Central memory CD8-positive, alpha-beta T cell (primary cell): ENCODE results near the gene SRP68.

ENCODE experiments used
- ATAC-seq: fragments of 150-1000 bp; cut with Tn5 transposase; replicated peaks from 2 replicates; pipeline ENCODE4 v1.10.0; 2022; ENCODE audit warnings: mild to moderate bottlenecking, moderate FRiP score, moderate number of reproducible peaks; ENCODE audit not compliant: poor library complexity, severe bottlenecking; ENCODE audit errors: extremely low read depth
- DNase-seq, 2 donors: peaks; one replicate each; pipeline ENCODE4 v3.0.0; 2021; ENCODE audit warnings: low spot score in 2 of 2
- H3K27ac Mint-ChIP-seq: one replicate; pipeline ENCODE4 v1.8.0; 2022; ENCODE audit warnings: low read depth, mild to moderate bottlenecking, moderate library complexity, mixed read lengths
- H3K27me3 Mint-ChIP-seq: one replicate; pipeline ENCODE4 v1.8.0; 2022; ENCODE audit warnings: mixed read lengths
- H3K36me3 Mint-ChIP-seq: one replicate; pipeline ENCODE4 v1.8.0; 2022; ENCODE audit warnings: mild to moderate bottlenecking, moderate library complexity, mixed read lengths; ENCODE audit not compliant: insufficient read depth
- H3K4me1 Mint-ChIP-seq: one replicate; pipeline ENCODE4 v1.8.0; 2022; ENCODE audit warnings: mixed read lengths
- H3K4me3 Mint-ChIP-seq: one replicate; pipeline ENCODE4 v1.8.0; 2022; ENCODE audit warnings: mild to moderate bottlenecking, moderate library complexity, mixed read lengths
- H3K9me3 Mint-ChIP-seq: one replicate; pipeline ENCODE4 v1.8.0; 2022; ENCODE audit warnings: mixed read lengths

Gene SRP68

DNA sequence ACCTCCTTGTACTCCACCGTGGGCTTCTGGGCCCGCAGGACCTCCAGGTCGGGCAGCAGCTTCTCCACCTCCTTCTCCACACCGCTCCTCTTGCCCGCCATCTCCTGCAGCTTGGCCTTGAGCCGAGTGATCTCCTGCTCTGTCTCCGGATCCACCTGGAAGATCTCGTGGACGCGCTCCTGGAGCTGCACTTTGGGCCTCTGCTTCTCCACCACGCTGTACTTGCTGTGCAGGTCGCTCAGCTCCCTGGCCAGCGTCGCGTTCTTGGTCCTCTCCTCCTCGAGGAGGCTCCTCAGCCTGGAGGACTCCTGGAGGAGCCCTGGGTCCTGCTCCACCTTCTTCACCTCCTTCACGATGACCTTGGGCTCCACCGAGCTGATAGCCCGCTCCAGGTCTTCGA is 62.9 kb downstream of the SRP68 start:
- Mint-ChIP-seq H3K4me3 (no peak overlapping the region), H3K36me3 (peaks cover 9% of the 10 kb centered on the region), H3K27me3 (no peaks in the 10 kb centered on the region), H3K9me3 (no peaks in the 10 kb centered on the region), H3K4me1 (peaks cover 7% of the 10 kb centered on the region), H3K27ac (no peak overlapping the region)
- ATAC-seq (no peak), DNase-seq (no peak)

DNA sequence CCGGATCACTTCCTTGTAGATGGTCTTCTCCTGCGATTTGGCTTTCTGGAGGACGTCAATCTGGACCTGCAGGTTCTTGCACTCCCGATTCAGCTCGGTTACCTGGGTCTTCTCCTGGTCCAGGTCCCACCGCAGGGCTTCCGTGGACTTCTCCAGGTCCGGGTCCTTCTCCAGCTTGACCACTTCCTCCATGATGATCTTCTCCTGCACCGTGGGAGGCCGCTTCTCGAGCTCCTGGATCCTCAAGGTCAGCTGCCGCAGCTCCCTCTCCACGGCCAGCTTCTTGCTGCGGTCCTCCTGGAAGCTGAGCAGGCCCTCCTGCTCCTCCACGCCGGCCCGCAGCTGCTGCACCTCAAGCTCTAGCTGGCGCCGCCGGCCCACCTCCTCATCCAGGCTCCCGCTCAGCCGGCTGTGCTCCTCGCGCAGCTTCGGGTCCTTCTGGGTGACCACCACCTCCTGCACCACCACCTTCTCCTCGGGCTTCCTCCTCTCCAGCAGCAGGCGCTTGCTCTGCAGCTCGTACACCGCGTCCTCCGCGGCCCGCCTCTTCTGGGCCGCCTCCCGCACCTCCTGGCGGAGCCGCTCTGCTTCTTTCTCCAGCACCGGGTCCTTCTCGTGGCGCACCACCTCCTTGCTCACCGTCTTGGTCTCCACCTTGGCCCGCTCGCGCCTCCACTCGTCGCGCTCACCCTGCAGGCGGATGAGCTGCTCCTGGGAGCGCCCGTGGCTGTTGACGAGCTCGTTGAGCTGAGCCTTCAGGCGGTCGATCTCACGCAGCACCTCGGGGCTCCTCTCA is 63.5 kb downstream of the SRP68 start:
- ATAC-seq (no peak), DNase-seq (no peak)
- Mint-ChIP-seq H3K27ac (no peak overlapping the region), H3K4me3 (no peak overlapping the region), H3K9me3 (no peaks in the 10 kb centered on the region), H3K36me3 (peaks cover 9% of the 10 kb centered on the region), H3K4me1 (peaks cover under 1% of the 10 kb centered on the region), H3K27me3 (no peaks in the 10 kb centered on the region)

DNA sequence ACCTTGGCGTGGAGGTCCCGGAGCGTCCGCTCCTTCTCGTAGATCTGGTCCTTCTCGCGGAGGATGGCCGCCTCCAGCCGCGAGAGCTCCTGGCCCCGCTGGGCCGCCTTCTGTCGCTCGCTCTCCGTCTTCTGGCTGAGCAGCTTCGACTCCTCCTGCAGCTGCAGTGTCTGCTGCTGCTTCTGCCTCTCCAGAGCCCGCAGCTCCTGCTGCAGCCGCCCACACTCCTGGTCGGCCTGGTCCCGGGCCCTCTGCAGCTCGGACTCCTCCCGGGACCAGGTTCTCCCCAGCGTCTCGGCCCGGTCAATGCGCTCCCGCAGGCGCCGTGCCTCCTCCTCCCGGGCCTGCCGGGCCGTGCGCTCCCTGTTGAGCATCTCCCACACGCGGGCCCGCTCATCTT is 64.1 kb downstream of the SRP68 start:
- DNase-seq (no peak), ATAC-seq (no peak)
- Mint-ChIP-seq H3K27me3 (no peaks in the 10 kb centered on the region), H3K4me1 (no peaks in the 10 kb centered on the region), H3K27ac (no peak overlapping the region), H3K4me3 (no peak overlapping the region), H3K9me3 (no peaks in the 10 kb centered on the region), H3K36me3 (peaks cover 9% of the 10 kb centered on the region)

DNA sequence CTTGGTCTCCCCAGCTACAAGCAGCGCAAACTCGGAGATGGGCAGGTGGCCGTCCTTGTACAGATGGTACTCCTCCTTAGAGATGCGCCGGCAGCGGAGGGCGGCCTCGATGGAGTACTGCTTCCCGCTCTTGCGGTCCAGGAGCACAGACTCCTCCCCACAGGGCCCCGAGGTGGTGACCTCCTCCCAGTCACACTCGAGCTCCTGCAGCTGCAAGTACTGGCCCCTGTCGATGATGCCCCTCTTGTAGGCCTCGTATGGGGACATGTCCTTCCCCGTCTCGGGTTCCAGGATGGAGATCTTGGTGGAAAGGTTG is 64.5 kb downstream of the SRP68 start:
- no peaks in the 10 kb centered on the region for H3K9me3 Mint-ChIP-seq
- no peak for DNase-seq
- no peak overlapping the region for H3K4me3 Mint-ChIP-seq
- H3K27ac Mint-ChIP-seq: no peak overlapping the region
- peaks cover 7% of the 10 kb centered on the region for H3K36me3 Mint-ChIP-seq
- no peak for ATAC-seq
- no peaks in the 10 kb centered on the region for H3K27me3 Mint-ChIP-seq
- H3K4me1 Mint-ChIP-seq: no peaks in the 10 kb centered on the region

DNA sequence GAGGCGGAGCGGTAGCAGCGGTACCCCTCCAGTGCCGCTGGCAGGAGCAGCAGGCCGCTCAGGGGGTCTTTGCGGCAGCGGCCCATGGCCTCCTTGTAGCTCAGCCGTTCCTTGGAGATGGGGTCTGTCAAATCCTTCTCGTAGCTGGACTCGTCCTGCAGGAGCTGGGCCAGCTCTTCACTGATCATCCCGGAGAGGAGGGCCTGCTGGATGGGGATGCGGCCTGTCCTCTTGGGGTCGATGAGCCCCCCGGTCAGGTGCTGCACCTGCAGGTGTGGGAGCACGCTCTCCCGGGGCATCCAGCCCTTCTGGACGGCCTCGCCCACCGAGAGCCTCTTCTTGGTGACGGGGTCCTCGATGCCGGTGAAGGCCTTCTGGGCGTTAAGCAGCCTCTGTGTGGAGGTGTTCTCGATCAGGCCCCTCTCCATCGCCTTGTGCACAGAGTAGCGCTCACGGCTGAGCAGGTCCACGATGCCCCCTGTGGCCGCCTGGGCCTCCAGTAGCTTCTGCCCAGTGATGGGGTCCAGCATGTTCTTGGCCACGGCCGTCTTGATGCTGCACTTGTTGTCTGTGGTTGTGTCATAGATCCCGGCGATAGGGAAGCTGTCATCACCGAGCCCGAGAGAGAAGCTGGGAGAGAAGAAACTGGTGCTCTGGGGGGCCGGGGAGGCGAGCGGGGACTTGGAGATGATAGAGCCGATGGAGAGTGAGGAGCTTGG is 65.0 kb downstream of the SRP68 start:
- no peak overlapping the region for H3K27ac Mint-ChIP-seq
- ATAC-seq (no peak), DNase-seq (no peak)
- H3K36me3 Mint-ChIP-seq: peaks cover 7% of the 10 kb centered on the region
- no peaks in the 10 kb centered on the region for H3K4me1 Mint-ChIP-seq
- no peaks in the 10 kb centered on the region for H3K9me3 Mint-ChIP-seq
- H3K4me3 Mint-ChIP-seq: no peak overlapping the region
- H3K27me3 Mint-ChIP-seq: no peaks in the 10 kb centered on the region

DNA sequence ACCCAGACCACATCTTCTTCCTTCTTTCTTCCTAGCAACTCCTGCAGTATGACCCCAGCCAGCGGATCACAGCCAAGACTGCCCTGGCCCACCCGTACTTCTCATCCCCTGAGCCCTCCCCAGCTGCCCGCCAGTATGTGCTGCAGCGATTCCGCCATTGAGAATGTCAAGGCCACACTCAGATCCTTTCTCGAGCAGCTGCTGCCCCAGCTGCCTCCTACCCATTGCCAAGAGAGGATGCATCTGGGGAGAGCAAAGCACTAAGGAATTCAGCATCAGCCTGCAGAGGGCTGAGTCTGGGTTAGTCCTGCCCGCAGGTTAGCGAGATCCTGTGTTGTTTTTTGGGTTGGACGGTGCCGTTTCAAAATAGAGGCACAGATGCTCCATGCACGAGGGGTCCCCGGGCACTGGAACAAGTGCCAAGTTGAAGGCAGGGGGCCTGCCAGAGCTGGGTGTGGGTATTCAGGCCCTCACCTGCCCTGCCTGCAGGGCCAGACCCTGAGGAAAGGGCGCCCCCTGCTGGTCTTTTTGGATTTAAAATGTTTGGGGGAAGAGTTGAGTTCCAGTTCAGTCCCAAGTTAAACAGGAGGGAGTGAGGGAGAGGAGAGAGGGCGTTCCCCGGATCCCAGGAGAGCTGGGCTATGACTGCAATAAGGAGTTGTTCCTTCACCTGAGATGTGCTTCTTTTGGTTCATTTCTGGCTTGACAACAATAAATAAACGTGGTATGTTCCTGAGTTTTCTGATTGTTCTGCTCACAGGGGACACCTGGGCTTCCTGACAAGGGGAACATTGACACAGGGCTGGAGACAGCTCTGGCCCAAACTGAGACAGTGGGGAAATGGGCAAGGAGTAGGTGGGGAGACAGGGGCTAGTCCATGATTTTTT is 66.8 kb downstream of the SRP68 start:
- Mint-ChIP-seq H3K27me3 (no peaks in the 10 kb centered on the region), H3K9me3 (no peaks in the 10 kb centered on the region), H3K36me3 (peaks cover 7% of the 10 kb centered on the region), H3K4me3 (no peak overlapping the region), H3K4me1 (no peaks in the 10 kb centered on the region), H3K27ac (peak overlapping the region; percentile 52)
- ATAC-seq (no peak), DNase-seq (peak; percentile 61 to 75)

DNA sequence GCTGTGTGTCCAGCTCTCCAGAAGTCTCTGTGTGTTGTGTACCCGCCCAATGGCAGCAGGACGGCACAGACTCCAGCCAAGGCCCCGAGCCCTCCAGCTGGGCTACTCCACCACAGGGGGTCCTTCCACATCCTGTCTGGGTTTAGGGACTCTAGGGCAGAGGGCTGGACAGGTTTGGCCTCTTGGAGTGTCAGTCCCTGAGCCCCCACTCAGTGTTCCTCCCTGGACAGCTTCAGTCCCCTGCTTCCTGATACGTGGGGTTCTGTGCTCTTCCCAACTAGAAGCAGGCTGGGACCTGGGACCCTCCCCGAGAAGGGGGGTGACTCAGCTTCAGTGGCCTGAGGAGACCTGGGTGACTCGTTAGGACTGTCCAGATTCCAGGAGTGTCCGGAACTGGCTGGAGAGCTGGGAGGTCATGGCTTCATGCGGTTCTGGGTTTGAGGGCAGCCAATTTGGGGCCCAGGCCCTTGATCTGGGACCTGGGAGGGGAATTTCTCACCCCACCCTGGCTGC is 67.5 kb downstream of the SRP68 start:
- Mint-ChIP-seq H3K27ac (no peak overlapping the region), H3K4me3 (no peak overlapping the region), H3K27me3 (no peaks in the 10 kb centered on the region)

DNA sequence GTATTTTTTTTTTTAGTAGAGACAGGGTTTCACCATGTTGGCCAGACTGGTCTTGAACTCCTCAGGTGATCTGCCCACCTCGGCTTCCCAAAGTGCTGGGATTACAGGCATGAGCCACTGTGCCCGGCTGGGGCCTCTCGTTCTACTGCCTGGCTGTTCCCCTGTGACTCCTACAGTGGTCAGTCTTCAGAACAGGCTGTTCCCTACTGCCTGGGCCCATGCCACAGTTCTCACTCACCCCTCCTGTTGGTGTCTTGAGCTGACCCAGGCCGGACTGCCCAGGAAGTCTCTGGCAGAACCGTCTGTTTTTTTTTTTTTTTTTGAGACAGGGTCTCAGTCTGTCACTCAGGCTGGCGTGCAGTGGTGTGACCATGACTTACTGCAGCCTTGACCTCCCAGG is 68.4 kb downstream of the SRP68 start:
- Mint-ChIP-seq H3K27me3 (no peaks in the 10 kb centered on the region), H3K27ac (no peak overlapping the region), H3K36me3 (peaks cover 6% of the 10 kb centered on the region), H3K4me1 (no peaks in the 10 kb centered on the region), H3K9me3 (no peaks in the 10 kb centered on the region), H3K4me3 (no peak overlapping the region)
- DNase-seq (no peak), ATAC-seq (no peak)

More for the DNA sequence above, 67.5 kb downstream of the SRP68 start:
- no peak for ATAC-seq
- peaks cover 7% of the 10 kb centered on the region for H3K36me3 Mint-ChIP-seq
- H3K4me1 Mint-ChIP-seq: no peaks in the 10 kb centered on the region
- DNase-seq: no peak
- H3K9me3 Mint-ChIP-seq: no peaks in the 10 kb centered on the region

DNA sequence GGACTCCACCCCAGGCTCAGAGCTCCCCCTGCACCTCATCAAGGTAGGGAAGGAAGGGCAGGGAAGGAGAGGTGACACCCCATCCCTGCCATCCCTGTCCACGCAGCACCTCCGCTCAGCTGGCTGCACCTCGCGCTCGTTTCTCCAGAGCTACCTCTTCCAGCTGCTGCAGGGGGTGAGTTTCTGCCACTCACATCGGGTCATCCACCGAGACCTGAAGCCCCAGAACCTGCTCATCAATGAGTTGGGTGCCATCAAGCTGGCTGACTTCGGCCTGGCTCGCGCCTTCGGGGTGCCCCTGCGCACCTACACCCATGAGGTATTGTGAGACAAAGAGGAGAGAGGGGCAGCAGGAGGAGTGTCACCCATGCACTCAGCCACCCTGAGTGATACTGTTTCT is 70.2 kb downstream of the SRP68 start:
- Mint-ChIP-seq H3K36me3 (peaks cover 8% of the 10 kb centered on the region), H3K4me3 (no peak overlapping the region), H3K27ac (no peak overlapping the region), H3K9me3 (no peaks in the 10 kb centered on the region), H3K4me1 (peaks cover 6% of the 10 kb centered on the region), H3K27me3 (no peaks in the 10 kb centered on the region)
- no peak for DNase-seq
- no peak for ATAC-seq

DNA sequence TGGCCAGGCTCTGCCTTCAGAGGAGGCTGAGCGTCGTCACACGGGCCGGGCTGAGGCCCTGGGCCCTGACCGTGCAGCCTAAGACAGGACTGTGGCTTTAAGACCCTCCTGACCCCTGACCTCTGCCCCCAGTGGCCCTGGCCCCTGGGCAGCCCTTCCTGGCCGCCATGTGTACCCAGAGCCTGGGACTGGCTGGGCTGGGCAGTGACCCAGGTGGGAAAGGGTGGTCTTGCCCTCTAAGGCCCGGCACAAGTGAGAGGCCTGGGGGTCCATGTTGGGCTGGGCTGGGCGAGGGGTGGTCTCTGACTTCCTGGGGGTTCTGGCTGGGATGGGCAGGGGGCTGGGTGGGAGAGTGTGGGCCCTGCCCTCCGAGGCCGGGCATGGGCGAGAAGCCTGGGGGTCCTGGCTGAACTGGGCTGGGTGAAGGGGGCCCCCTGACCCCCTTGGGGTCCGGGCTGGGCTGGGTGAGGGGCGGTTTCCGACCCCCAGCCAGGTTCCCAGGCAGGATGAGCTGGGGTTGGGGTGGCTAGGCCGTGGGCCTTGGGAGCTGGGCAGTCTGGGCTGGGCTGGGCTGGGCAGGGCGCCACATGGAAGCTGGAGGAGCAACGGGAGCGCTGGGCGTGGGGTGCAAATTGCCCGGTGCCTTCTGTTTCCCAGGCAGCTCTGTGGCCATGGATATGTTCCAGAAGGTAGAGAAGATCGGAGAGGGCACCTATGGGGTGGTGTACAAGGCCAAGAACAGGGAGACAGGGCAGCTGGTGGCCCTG is 71.4 kb downstream of the SRP68 start, which contains the start of gene CDK3:
TSS of gene CDK3 (plus strand) at position 101 of the 767 bp plus-strand sequence. CDS start at position 672, 571 bp downstream.
- DNase-seq (no peak), ATAC-seq (no peak)
- H3K27ac Mint-ChIP-seq: no peak within 1 kb of the TSS
- H3K4me3 Mint-ChIP-seq: no peak within 1 kb of the TSS
- peaks cover 6% of the 10 kb centered on the region for H3K36me3 Mint-ChIP-seq
- no peaks in the 10 kb centered on the region for H3K27me3 Mint-ChIP-seq
- H3K9me3 Mint-ChIP-seq: no peaks in the 10 kb centered on the region
- peaks cover 12% of the 10 kb centered on the region for H3K4me1 Mint-ChIP-seq

DNA sequence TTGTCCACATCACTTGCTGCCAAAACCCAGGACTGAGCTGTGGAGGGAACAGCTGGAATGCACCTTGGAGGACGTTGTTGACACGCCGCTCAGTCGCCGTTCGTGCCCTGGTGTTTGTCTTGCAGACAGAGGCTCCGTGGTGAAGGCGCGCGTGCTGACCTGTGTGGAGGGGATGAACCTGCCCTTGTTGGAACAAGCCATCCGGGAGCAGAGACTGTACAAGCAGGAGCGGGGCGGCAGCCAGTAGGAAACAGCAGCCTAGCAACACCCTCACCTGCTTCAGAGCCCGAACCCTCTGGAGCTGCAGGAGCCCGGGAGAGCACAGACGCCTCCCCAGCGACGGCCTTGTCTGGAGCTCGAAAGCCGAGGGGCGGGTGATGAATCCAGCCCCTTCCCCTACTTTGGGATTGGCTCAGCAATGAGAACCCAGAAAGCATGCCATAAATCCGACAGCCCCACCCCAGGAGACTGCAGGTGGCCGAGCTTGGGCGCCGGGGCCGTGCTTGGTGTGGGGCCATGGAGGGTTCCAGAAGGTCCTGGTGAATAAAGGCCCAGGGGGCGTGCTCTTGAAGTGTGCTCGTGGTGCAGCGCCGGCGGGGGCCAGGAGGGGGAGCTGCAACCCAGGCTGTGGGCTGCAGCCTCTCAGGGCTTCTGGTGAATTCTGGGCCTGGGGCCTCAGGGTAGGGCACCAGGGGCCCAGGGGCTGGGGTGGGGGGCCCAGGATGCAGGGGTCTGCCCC is 72.1 kb downstream of the SRP68 start:
- H3K4me1 Mint-ChIP-seq: peaks cover 12% of the 10 kb centered on the region
- no peak overlapping the region for H3K27ac Mint-ChIP-seq
- ATAC-seq (no peak), DNase-seq (peak; percentile 28 to 51)
- peaks cover 6% of the 10 kb centered on the region for H3K36me3 Mint-ChIP-seq
- no peaks in the 10 kb centered on the region for H3K9me3 Mint-ChIP-seq
- no peaks in the 10 kb centered on the region for H3K27me3 Mint-ChIP-seq
- H3K4me3 Mint-ChIP-seq: no peak overlapping the region
